Breast epithelium (tissue), 4 donors: Measurements from ENCODE around the gene CCDC91. TPM values are rescaled to one million over a fixed set of nuclear protein-coding genes. Genes with fewer than 3 reads are reported as not detected.

ENCODE experiments used
- DNase-seq, 2 donors: peaks; one replicate each; pipeline ENCODE4 v3.0.0-alpha.2; 2019; ENCODE audit warnings: low spot score in 2 of 2
- H3K27ac ChIP-seq, 2 donors: fragments of 200-600 bp; sonication (generic) in 1 of 2; one replicate each; pipeline ENCODE4 v1.5.1; 2016 to 2019; ENCODE audit warnings: mild to moderate bottlenecking in 1 of 2
- H3K27me3 ChIP-seq, 2 donors: fragments of 200-600 bp; sonication (generic) in 1 of 2; one replicate each; pipeline versions ENCODE4 v1.5.1 to v1.6.0; 2017 to 2019; ENCODE audit warnings: control low read depth in 1 of 2, mild to moderate bottlenecking in 1 of 2
- H3K36me3 ChIP-seq: fragments of 200-600 bp; one replicate; pipeline ENCODE4 v1.5.1; 2019
- H3K4me1 ChIP-seq, 2 donors: fragments of 200-600 bp; sonication (generic); one replicate each; pipeline ENCODE4 v1.5.1; 2016 to 2019; ENCODE audit warnings: control low read depth in 1 of 2
- H3K4me3 ChIP-seq, 3 donors: fragments of 200-600 bp; sonication (generic); 1 replicate in 2 of 3; 2 replicates in 1 of 3; pipeline ENCODE4 v1.5.1; 2016 to 2019; ENCODE audit warnings: mild to moderate bottlenecking in 3 of 3, moderate library complexity in 2 of 3
- H3K9me3 ChIP-seq, 2 donors: fragments of 200-600 bp; sonication (generic) in 1 of 2; one replicate each; pipeline ENCODE4 v1.5.1; 2016 to 2019; ENCODE audit warnings: control low read depth in 1 of 2
- POLR2A ChIP-seq: fragments of 450-650 bp; IDR thresholded peaks from one replicate; pipeline ENCODE4 v1.6.1; 2016; ENCODE audit warnings: antibody characterized with exemption, mild to moderate bottlenecking, moderate library complexity
- POLR2AphosphoS5 ChIP-seq, 3 donors: sonication (generic); formaldehyde crosslinking; IDR thresholded peaks; one replicate each; pipeline ENCODE4 v1.6.1; 2017; ENCODE audit warnings: antibody characterized with exemption in 3 of 3
- intact Hi-C: fragments of 100-400 bp; cut with DNase I; formaldehyde crosslinking; loops from one replicate; pipeline ENCODE4 v1.15.1; 2023; ENCODE audit warnings: low total_unique reads
- total RNA-seq, 3 donors: library from RNA; depleted of rRNA; stranded (reverse); fragments of >200 nt; gene quantifications; one replicate each; pipeline ENCODE4 v1.1.0, GENCODE V29; 2016
- TF ChIP-seq, protein P1 (sequence below), 3 donors: fragments of 450-650 bp; IDR thresholded peaks; one replicate each; pipeline ENCODE4 v1.5.1; 2016 to 2017; ENCODE audit warnings: antibody characterized with exemption in 3 of 3, mild to moderate bottlenecking in 3 of 3, moderate library complexity in 3 of 3

Gene CCDC91
- total RNA-seq, 3 donors from 2014 or later, result 45.9 to 68.9 (median 48.8) TPM

DNA sequence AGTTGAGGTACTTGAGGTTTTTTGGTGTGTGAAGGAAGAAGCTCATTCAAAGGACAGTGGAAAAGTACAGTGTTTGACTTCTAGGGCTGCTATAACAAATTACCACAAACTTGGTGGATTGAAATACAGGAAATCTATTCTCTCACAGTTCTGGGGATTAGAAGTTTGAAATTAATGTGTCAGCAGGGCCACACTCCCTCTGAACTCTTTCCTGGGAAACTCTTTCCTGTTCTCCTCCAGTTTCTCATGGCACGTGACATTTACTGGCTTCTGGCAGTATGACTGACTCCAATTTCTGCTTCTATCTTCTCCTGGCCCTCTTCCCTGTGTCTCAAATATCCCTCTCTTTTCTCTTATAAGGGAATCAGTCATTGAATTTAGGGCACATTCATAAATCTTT lies 160.2 kb downstream of the CCDC91 start:
- no peak overlapping the region for H3K27ac ChIP-seq
- peaks cover 0 to 13% of the 10 kb centered on the region in 2 donors for H3K9me3 ChIP-seq
- no peak for DNase-seq
- H3K4me1 ChIP-seq, result no peaks in the 10 kb centered on the region
- no peaks in the 10 kb centered on the region for H3K27me3 ChIP-seq
- TF ChIP-seq, protein P1, sequence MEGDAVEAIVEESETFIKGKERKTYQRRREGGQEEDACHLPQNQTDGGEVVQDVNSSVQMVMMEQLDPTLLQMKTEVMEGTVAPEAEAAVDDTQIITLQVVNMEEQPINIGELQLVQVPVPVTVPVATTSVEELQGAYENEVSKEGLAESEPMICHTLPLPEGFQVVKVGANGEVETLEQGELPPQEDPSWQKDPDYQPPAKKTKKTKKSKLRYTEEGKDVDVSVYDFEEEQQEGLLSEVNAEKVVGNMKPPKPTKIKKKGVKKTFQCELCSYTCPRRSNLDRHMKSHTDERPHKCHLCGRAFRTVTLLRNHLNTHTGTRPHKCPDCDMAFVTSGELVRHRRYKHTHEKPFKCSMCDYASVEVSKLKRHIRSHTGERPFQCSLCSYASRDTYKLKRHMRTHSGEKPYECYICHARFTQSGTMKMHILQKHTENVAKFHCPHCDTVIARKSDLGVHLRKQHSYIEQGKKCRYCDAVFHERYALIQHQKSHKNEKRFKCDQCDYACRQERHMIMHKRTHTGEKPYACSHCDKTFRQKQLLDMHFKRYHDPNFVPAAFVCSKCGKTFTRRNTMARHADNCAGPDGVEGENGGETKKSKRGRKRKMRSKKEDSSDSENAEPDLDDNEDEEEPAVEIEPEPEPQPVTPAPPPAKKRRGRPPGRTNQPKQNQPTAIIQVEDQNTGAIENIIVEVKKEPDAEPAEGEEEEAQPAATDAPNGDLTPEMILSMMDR (IDR thresholded peaks at IDR 0.05), result no peak
- no peak for TF ChIP-seq POLR2AphosphoS5 (IDR thresholded peaks at IDR 0.05)
- no peak for TF ChIP-seq POLR2A
- intact Hi-C loops, result no loop called here
- no peaks in the 10 kb centered on the region for H3K36me3 ChIP-seq
- H3K4me3 ChIP-seq, result no peak overlapping the region

DNA sequence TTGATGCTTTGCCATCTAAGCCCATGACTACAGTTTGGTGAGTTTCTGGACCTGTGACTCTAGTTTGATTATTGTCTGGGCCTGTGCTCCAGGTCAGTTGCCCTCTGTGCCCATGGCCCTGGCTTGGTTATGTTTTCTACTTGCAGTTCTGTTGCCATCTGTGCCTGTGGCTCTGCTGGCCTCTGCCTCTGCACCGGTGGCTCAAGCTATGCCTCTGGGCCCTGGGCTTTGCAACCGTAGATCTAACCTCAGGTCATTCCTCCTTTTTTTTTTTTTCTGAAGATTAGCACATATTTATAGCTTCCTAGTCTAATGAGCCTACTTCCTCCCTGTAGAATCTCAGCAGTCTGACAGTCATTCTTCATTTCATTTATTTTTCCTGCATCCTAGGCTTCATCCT lies 161.2 kb downstream of the CCDC91 start:
- Histone ChIP-seq H3K27me3 (no peaks in the 10 kb centered on the region), H3K4me1 (no peaks in the 10 kb centered on the region), H3K27ac (no peak overlapping the region), H3K9me3 (peaks cover 0 to 13% of the 10 kb centered on the region in 2 donors), H3K4me3 (no peak overlapping the region), H3K36me3 (no peaks in the 10 kb centered on the region)
- intact Hi-C loops, result no loop called here
- TF ChIP-seq POLR2AphosphoS5 (IDR thresholded peaks at IDR 0.05) (no peak), POLR2A (no peak)
- TF ChIP-seq, protein P1 (IDR thresholded peaks at IDR 0.05), result no peak
- no peak for DNase-seq

DNA sequence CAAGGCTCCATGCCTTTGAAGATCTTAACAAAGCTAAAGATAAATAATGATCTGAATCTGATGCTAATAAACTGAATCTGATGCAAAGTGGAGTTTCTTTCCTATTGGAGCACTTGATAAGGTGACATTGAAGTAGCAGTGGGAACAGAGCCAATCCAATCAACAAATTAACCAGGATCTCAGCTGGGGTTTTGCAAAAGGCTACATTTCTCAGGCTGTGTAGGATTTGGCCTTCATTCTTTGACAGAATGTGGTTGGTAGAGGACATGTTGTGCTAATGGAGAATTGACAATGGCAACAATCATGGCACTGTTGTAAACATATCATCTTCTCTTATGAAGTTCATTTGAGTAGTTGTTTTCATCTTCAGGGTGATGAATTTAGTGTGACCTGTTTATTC lies 164.9 kb downstream of the CCDC91 start:
- no peaks in the 10 kb centered on the region for H3K27me3 ChIP-seq
- TF ChIP-seq POLR2AphosphoS5 (IDR thresholded peaks at IDR 0.05) (no peak), POLR2A (no peak)
- TF ChIP-seq, protein P1 (IDR thresholded peaks at IDR 0.05), result no peak
- H3K4me3 ChIP-seq, result no peak overlapping the region
- no peaks in the 10 kb centered on the region for H3K36me3 ChIP-seq
- no peak for DNase-seq
- H3K27ac ChIP-seq, result no peak overlapping the region
- peaks cover 0 to 13% of the 10 kb centered on the region in 2 donors for H3K9me3 ChIP-seq
- intact Hi-C loops, result no loop called here
- no peaks in the 10 kb centered on the region for H3K4me1 ChIP-seq

DNA sequence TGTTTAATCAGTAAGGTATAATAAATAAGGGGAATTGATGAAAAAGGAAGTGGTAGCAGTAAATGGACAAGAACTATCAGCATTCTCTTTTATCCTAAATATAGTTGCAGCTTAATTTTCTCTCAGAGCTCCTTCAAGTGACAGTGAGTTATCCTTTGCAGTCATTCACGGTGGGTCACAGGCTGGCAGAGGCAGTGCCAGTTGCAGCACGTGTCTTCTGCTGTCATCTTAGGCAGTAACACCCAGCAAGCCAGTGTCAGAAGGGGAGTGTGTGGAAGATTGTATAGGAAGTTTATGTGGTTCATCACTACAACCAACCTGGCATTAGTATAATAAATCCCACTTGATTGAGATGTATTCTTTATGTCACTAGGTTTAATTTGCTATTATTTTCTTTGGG lies 170.0 kb downstream of the CCDC91 start:
- no peak for TF ChIP-seq POLR2A
- TF ChIP-seq, protein P1 (IDR thresholded peaks at IDR 0.05), result no peak
- no peak for TF ChIP-seq POLR2AphosphoS5 (IDR thresholded peaks at IDR 0.05)
- no peak overlapping the region for H3K27ac ChIP-seq
- no peaks in the 10 kb centered on the region for H3K36me3 ChIP-seq
- intact Hi-C loops, result no loop called here
- no peaks in the 10 kb centered on the region for H3K4me1 ChIP-seq
- no peak for DNase-seq
- no peaks in the 10 kb centered on the region for H3K9me3 ChIP-seq
- H3K4me3 ChIP-seq, result no peak overlapping the region
- no peaks in the 10 kb centered on the region for H3K27me3 ChIP-seq

DNA sequence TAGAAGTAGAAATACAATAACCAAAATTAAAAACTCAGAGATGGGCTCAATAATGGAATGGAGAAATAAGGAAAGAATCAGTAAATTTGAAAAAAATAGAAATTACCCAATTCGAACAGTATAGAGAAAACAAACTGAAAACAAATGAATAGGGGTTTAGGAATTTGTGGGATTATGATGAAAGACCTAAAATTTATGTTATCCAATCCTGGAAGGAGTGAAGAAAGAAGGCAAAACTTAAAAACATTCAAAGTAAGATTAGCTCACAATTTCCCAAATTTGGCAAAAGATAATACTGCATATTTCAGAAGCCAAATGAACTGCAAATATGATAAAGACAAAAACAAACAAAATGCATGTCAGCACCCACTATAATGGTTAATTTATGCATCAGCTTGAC lies 177.1 kb downstream of the CCDC91 start:
- Histone ChIP-seq H3K9me3 (peaks cover 9 to 49% of the 10 kb centered on the region in 2 donors), H3K36me3 (no peaks in the 10 kb centered on the region), H3K4me3 (no peak overlapping the region), H3K4me1 (no peaks in the 10 kb centered on the region), H3K27me3 (no peaks in the 10 kb centered on the region), H3K27ac (no peak overlapping the region)
- intact Hi-C loops, result no loop called here
- TF ChIP-seq, protein P1 (IDR thresholded peaks at IDR 0.05), result no peak
- TF ChIP-seq POLR2AphosphoS5 (IDR thresholded peaks at IDR 0.05) (no peak), POLR2A (no peak)
- no peak for DNase-seq
